HG03060 (cell line): Measurements from ENCODE around the gene CACNA1B.

Source experiments
- ATAC-seq: cut with Tn5 transposase; IDR thresholded peaks from one replicate; pipeline ENCODE4 v1.9.1; 2021; ENCODE audit warnings: low read depth, moderate number of reproducible peaks; ENCODE audit not compliant: unreplicated experiment

The CACNA1B gene

GRCh38 chr9:137956688-137957385 lies 79.3 kb downstream of the CACNA1B start:
- no peak for ATAC-seq

- ATAC-seq, result no peak
Observed at GRCh38 chr9:137959641-137960411, 82.2 kb downstream of the CACNA1B start.

DNA sequence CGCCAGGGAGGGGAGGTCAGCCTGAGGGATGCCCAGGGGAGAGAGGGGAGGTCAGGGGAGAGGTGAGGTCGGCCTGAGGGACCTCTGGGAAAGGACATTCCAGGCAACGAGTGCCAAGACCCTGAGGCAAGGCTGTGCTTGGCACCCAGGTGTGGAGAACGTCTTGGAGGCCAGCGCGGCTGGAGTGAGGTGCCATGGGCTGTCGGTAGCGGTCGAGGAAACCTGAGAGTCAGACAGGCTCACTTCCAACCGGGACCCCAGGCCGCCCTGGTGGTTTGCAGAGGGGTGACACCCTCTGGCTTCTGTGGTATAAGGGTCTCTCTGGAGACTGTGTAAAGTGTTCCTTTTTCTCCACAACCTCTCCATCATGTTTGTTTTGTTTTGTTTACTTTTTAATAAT lies 82.9 kb downstream of the CACNA1B start:
- no peak for ATAC-seq

DNA sequence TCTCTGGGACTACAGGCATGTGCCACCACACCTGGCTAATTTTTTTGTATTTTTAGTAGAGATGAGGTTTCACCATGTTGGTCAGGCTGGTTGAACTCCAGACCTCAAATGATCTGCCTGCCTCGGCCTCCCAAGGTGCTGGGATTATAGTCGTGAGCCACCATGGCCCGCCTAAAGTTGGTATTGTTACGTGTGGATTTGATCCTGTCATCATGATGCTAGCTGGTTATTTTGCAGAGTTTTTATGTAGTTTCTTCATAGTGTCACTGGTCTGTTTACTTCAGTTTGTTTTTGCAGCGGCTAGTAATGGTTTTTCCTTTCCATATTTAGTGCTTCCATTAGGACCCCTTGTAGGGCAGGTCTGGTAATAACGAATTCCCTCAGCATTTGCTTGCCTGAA lies 85.9 kb downstream of the CACNA1B start:
- ATAC-seq, result no peak

DNA sequence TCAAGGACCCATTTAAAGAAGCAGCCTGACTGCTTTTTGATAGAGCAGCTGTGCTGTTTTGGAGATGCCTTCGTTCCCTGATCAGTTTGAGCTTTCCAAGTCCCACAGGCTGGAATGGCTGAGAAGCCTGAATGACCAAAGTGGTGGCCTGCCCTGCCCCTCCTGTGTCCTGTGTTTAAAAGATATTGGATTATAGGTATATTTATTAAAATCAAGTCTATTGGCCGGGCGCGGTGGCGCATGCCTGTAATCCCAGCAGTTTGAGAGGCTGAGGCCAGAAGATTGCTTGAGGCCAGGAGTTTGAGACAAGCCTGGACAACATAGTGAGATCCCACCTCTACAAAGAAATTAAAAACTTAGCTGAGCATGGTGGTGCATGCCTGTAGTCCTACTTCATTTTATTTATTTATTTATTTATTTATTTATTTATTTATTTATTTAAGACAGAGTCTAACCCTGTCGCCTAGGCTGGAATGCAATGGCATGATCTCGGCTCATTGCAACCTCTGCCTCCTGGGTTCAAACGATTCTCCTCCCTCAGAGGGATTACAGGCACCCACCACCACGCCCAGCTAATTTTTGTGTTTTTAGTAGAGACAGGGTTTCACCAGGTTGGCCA lies 87.7 kb downstream of the CACNA1B start:
- ATAC-seq, result no peak

DNA sequence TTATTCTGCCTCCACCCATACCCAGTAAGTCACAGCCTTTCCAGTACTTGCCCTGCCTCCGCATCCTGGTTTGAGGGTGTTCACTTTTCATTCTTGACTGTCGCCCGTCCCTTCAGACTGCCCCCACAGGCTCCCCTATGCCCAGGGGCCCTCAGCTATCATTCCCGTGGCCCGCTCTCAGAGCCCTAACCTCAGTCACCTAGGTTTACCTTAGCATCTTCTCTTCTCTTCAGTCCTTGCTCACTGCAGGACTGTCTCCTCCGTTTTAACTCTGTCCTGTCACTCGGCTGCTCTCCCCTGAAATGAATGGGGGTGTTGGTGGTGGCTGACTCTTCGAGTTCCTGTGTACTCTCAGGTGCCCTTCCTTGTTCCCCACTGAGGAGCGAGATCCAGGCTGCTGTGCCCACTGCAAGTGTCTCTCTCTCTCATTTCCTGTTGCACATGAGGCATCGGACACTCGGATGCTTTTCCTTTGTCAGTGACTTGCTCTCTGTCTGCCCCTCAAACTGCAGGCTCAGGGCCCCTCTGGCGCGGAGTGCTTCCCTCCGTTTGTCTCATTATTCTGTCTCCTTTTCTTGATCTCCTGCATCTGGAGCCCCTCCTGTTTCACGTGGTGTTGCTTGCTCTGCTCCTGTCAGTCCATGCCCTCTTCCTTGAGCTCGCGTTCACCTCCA lies 89.8 kb downstream of the CACNA1B start:
- ATAC-seq, result no peak

DNA sequence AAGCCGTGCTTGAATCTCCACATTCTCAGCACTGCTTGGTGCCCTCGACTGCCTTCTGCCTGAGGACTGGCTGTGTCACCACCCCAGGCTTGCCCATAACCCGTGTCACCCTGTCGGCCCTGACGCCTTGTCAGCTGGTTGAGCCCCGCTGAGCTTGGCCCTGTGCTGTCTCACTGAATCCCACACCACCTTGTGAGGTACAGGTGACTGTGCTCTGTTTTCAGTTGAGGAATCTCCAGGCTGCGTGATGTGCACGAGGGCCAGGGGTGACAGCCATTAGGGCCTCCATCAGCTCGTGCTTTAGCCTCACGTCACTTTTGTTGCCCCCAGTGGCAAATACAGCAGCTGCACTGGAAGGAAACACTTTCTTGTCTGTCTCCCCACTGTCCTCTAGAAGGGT lies 90.7 kb downstream of the CACNA1B start:
- ATAC-seq, result no peak

GRCh38 chr9:137969008-137969407 lies 91.4 kb downstream of the CACNA1B start:
- ATAC-seq, result no peak

GRCh38 chr9:137969685-137970084 lies 92.1 kb downstream of the CACNA1B start:
- ATAC-seq, result no peak

DNA sequence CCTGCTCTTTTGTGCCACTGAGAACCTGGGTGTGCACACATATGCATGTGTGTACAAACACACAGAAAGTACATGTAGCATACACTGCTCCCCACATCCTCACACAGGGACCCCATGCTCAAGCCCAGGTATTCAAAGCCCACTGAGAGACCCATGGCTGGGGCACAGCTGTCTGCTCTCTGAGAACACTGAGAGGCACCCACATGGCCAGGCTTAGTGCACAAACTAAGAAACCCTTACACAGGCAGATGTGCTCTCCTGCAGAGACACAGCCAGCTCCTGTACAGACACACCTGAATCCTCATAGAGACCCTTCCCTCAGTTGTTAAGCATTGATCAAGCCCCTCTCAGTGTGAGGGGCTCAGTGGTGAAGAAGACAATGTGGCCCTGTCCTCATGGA lies 92.5 kb downstream of the CACNA1B start:
- no peak for ATAC-seq

- no peak for ATAC-seq
Observed at GRCh38 chr9:137970686-137971476, 93.3 kb downstream of the CACNA1B start.

- no peak for ATAC-seq
Observed at GRCh38 chr9:137971477-137972138, 94.0 kb downstream of the CACNA1B start.

DNA sequence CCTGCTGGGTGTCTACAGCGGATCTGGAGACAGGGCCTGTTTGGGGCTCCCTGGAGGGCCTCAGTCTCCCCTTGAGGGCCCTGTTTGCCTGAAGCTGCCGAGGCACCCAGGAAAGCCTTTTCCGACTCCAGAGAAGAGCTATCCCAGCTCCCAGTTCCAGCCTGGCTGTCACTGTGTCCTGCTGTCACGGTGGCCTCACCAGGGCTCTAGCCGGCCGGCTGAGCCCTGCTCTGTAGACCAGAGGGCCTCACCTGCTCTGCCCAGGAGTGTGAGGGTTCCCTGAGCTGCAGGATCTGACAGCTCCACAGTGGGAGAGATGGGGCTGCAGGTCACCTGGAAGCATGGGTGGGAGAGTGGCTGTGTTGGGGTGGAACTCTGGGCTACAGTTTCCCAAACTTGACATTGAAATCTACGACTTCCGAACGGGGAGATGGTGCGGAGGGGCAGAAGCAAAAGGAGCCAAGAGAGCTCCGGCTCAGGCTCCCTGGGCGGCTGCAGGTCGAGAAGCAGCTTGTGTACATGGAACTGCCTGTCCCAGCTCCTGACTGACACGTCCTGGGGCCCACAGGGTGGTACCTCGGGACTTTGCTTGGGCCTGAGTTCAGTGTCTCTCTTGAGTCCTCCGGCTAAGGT lies 94.9 kb downstream of the CACNA1B start:
- no peak for ATAC-seq

DNA sequence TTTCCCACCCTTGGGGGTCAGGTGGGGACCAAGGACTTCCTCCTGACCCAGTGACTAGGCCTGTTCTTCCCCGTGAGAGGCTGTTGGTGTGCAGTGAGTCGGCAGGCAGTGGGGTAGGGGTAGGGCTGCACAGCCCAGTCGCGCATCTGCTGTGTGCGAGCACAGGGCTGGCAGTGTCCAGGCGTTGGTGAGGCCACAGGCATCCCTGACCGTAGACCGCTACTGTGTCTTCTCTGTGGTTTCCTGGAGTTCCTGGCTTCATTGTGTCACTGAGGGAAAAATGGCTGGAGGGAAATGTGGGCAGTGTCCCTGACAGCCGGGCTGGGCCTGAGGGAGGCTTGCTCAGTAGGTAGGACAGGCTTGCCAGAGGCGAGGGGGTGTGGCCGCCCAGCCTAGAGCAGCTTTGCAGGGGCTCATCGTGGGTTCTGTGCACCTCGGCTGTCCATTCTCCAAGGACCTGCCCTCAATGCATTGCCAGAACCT lies 95.4 kb downstream of the CACNA1B start:
- ATAC-seq, result no peak

DNA sequence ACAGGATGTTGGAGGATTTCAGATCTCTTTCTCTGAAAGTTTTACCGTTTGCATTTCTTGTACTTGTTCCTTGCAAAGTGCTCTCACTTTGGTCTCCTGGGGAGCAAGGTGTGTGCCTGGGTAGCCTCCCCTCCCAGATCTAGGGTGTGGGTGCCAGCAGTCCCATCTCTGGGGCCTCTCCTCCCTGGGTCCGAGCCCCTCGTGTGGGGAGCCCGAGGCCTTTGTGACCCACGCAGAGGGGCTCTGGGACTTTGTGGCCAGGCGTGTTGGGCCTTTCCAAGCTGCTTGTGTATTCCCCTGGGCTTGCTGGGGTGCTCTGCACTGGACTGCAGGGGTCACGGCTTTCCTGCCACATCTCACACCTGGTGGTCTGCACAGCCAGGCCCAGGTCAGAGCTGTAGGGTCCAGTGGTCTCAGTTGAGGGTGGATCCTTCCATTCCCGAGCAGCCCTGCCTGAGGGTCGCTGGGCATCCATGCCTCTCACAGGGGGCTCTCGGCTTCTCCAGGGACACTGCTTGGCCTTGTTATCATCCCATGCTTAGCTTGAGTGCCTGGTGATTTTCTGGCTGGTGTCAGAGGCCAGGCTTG lies 96.3 kb downstream of the CACNA1B start:
- no peak for ATAC-seq

- no peak for ATAC-seq
Observed at GRCh38 chr9:137974746-137975526, 97.4 kb downstream of the CACNA1B start.

GRCh38 chr9:137975527-137975913 lies 97.9 kb downstream of the CACNA1B start:
- ATAC-seq, result no peak

DNA sequence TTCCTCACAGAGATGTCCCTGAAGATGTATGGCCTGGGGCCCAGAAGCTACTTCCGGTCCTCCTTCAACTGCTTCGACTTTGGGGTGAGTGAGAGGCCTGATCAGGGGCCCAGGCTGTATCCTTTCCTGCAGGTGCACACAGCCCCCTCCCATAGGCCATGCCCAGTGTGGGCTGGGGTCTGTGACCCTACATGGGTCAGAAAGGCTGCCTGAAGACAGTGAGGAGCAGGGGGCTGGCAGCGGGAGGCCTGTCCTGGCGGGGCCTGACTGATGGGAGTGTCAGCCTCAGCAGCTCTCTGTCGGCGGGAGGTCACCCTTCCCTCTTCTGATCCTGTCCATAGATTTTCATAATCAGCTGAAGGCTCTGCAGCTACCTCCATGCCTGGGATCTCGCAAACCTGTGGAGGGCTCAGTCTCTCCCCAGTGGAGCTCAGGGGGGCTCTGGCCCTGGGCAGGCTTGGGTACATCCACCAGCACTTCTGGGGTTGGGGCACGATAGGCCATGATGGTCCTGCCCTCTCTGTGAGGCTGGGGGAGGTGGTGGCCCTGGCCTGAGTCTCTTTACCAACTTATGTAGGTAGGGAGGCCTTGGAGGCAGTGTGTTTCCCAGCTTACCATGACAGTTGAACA lies 98.5 kb downstream of the CACNA1B start:
- ATAC-seq, result no peak
